GM18951 (cell line): ENCODE data around the gene CASP6.

ENCODE experiments used
- POLR2A ChIP-seq: IDR thresholded peaks from 4 replicates; pipeline ENCODE4 v1.6.1; 2011; ENCODE audit warnings: mild to moderate bottlenecking; ENCODE audit not compliant: insufficient read length, insufficient read depth; ENCODE audit errors: extremely low read depth
- in situ Hi-C: fragments of 300-500 bp; cut with MboI; formaldehyde crosslinking; loops from one replicate; pipeline ENCODE4 v1.12.0; 2022; ENCODE audit warnings: low sequenced_read_pairs, mixed read lengths, inconsistent platforms; ENCODE audit not compliant: unreplicated experiment

CASP6 gene

GRCh38 chr4:109648266-109648996 is 54.8 kb downstream of the CASP6 start:
- in situ Hi-C loops, result no loop called here
- TF ChIP-seq POLR2A, result no peak

GRCh38 chr4:109645874-109646710 is 57.2 kb downstream of the CASP6 start:
- in situ Hi-C loops, result no loop called here
- no peak for TF ChIP-seq POLR2A

- in situ Hi-C loops, result no loop called here
- no peak for TF ChIP-seq POLR2A
These were observed 62.6 kb downstream of the CASP6 start for GRCh38 chr4:109640644-109641043.
